K562 (cell line): ENCODE measurements around the gene THBS2. TPM values are rescaled to one million over a fixed set of nuclear protein-coding genes. Genes with fewer than 3 reads are reported as not detected.

ENCODE experiments used
- ATAC-seq: fragments of 200-7000 bp; cut with Tn5 transposase; 3 replicates; pipeline ENCODE4 v1.9.1; 2020; ENCODE audit warnings: moderate library complexity
- BruUV-seq: library from RNA; stranded (reverse); fragments of 400-500 nt; replicated peaks from 2 replicates; lab custom pipeline; 2021; lab: Mats Ljungman, UMichigan
- CTCF ChIA-PET: fragments of 300-600 bp; formaldehyde crosslinking; extraction: SDS; loops from one replicate; lab custom pipeline; 2021; ENCODE audit warnings: low intra/inter-chr PET ratio; lab: Yijun Ruan, JAX
- POLR2A ChIA-PET: fragments of 300-600, 350-650 bp; sonication (Branson Sonifier 250); formaldehyde crosslinking; extraction: SDS; loops from one replicate; lab custom pipeline; 2021; ENCODE audit warnings: antibody characterized with exemption, inconsistent platforms; lab: Yijun Ruan, JAX
- DNase-seq, 4 experiments: peaks; one replicate each; pipeline versions ENCODE4 v3.0.0 to v3.0.0-alpha.2; 2011 to 2018; ENCODE audit warnings: low spot score in 3 of 4, mixed read lengths in 3 of 4; ENCODE audit errors: extremely low read depth in 1 of 4
- FAIRE-seq: peaks from 2 replicates; lab custom pipeline; 2011; peaks lifted over from hg19 to GRCh38; lab: Jason Lieb, UNC
- H2AFZ ChIP-seq: 2 replicates; pipeline ENCODE4 v1.6.0; 2011; ENCODE audit warnings: low read depth, low read length, control low read depth, inconsistent platforms
- H3K27ac ChIP-seq: fragments of 200-600 bp; 3 replicates; pipeline ENCODE4 v1.8.0; 2011; ENCODE audit warnings: low read depth, mild to moderate bottlenecking, control low read depth, inconsistent platforms, low read length, moderate library complexity, mixed read lengths; ENCODE audit errors: extremely low read depth
- H3K27me3 ChIP-seq, 2 experiments: fragments of 300-600 bp in 1 of 2; 2 replicates in 1 of 2; 3 replicates in 1 of 2; pipeline versions ENCODE4 v1.6.0 to v1.8.0; 2011; ENCODE audit warnings: inconsistent platforms in 2 of 2, low read length in 2 of 2, mild to moderate bottlenecking in 1 of 2, mixed read lengths in 1 of 2, moderate library complexity in 1 of 2; ENCODE audit not compliant: control insufficient read depth in 2 of 2, insufficient read depth in 2 of 2
- H3K36me3 ChIP-seq: fragments of 300-600 bp; 3 replicates; pipeline ENCODE4 v1.8.0; 2011; ENCODE audit warnings: mild to moderate bottlenecking, low read length, inconsistent platforms; ENCODE audit not compliant: control insufficient read depth, insufficient read depth
- H3K4me1 ChIP-seq, 2 experiments: fragments of 200-600 bp in 1 of 2; replicated peaks in 1 of 2; 2 replicates in 1 of 2; 3 replicates in 1 of 2; pipeline versions ENCODE4 v1.5.1 to v1.8.0; 2011; ENCODE audit warnings: inconsistent platforms in 2 of 2, low read length in 2 of 2, mild to moderate bottlenecking in 1 of 2, mixed read lengths in 1 of 2, moderate library complexity in 1 of 2; ENCODE audit not compliant: control insufficient read depth in 2 of 2, insufficient read depth in 2 of 2
- H3K4me2 ChIP-seq: 2 replicates; pipeline ENCODE4 v1.6.1; 2011; ENCODE audit warnings: low read length, control low read depth, inconsistent platforms, mixed read lengths; ENCODE audit not compliant: insufficient read depth
- H3K4me3 ChIP-seq: fragments of 200-600 bp; sonication (generic), shearing (Covaris generic); 2 replicates; pipeline ENCODE4 v1.5.1; 2016; ENCODE audit warnings: control low read depth, inconsistent platforms
- H3K79me2 ChIP-seq: fragments of 200-600 bp; 3 replicates; pipeline ENCODE4 v1.8.0; 2011; ENCODE audit warnings: low read length, inconsistent platforms; ENCODE audit not compliant: control insufficient read depth, insufficient read depth
- H3K9ac ChIP-seq, 2 experiments: 2 replicates each; pipeline versions ENCODE4 v1.6.0 to v1.6.1; 2011; ENCODE audit warnings: low read depth in 2 of 2, low read length in 2 of 2, control low read depth in 1 of 2, inconsistent platforms in 1 of 2, mild to moderate bottlenecking in 1 of 2, mixed read lengths in 1 of 2; ENCODE audit not compliant: insufficient read depth in 1 of 2
- H3K9me1 ChIP-seq: one replicate; pipeline ENCODE4 v1.6.0; 2011; ENCODE audit warnings: inconsistent platforms, mild to moderate bottlenecking, low read length, moderate library complexity; ENCODE audit not compliant: control insufficient read depth, insufficient read depth
- H3K9me3 ChIP-seq: replicated peaks from 2 replicates; pipeline ENCODE4 v1.5.1; 2011; ENCODE audit warnings: low read depth, low read length, inconsistent platforms; ENCODE audit not compliant: control insufficient read depth, insufficient read depth
- H4K20me1 ChIP-seq: replicated peaks from 2 replicates; pipeline ENCODE4 v1.6.1; 2011; ENCODE audit warnings: low read length, inconsistent platforms, mixed read lengths; ENCODE audit not compliant: control insufficient read depth, insufficient read depth
- ARID1B ChIP-seq: fragments of 450-650 bp; IDR thresholded peaks from 2 replicates; pipeline ENCODE4 v1.6.1; 2016; ENCODE audit warnings: antibody characterized with exemption, mild to moderate bottlenecking, inconsistent platforms
- BRCA1 ChIP-seq, 2 experiments: fragments of 450-650 bp in 1 of 2; sonication (generic) in 1 of 2; formaldehyde crosslinking in 1 of 2; IDR thresholded peaks; 2 replicates each; pipeline versions ENCODE4 v1.5.0 to v1.6.1; 2017 to 2020; ENCODE audit warnings: mild to moderate bottlenecking in 1 of 2, missing genetic modification reagents in 1 of 2
- CCNT2 ChIP-seq: IDR thresholded peaks from 2 replicates; pipeline ENCODE4 v1.6.1; 2011; ENCODE audit warnings: borderline replicate concordance, low read depth, mild to moderate bottlenecking, moderate library complexity, mixed read lengths, low read length; ENCODE audit not compliant: insufficient read length; ENCODE audit errors: extremely low read depth
- ETV6 ChIP-seq, 3 experiments: fragments of 150-350 bp in 1 of 3; sonication (generic) in 1 of 3; formaldehyde crosslinking in 1 of 3; IDR thresholded peaks; 2 replicates each; pipeline versions ENCODE4 v1.6.1 to v1.8.0; 2014 to 2022; ENCODE audit warnings: borderline replicate concordance in 2 of 3, low read depth in 2 of 3, antibody characterized with exemption in 1 of 3, low read length in 1 of 3, mild to moderate bottlenecking in 1 of 3, missing genetic modification reagents in 1 of 3
- HEY1 ChIP-seq: fragments of 250-450 bp; sonication (Bioruptor Pico); IDR thresholded peaks from 2 replicates; pipeline ENCODE4 v1.5.0; 2020; ENCODE audit warnings: mild to moderate bottlenecking, moderate library complexity, borderline replicate concordance
- HNRNPLL ChIP-seq: fragments of 200-400 bp; formaldehyde crosslinking; IDR thresholded peaks from 2 replicates; pipeline ENCODE4 v1.6.1; 2017; ENCODE audit warnings: low read length, low read depth, mild to moderate bottlenecking; ENCODE audit not compliant: poor library complexity, severe bottlenecking
- NR2C2 ChIP-seq, 2 experiments: fragments of 200-800 bp in 1 of 2; sonication (Bioruptor generic) in 1 of 2; sonication (generic) in 1 of 2; formaldehyde crosslinking in 1 of 2; IDR thresholded peaks; 2 replicates each; pipeline versions ENCODE4 v1.6.1 to v1.8.0; 2016 to 2022; ENCODE audit warnings: mild to moderate bottlenecking in 1 of 2, missing compliant biosample characterization in 1 of 2, missing genetic modification characterization in 1 of 2, missing genetic modification reagents in 1 of 2
- PHB2 ChIP-seq: fragments of 450-650 bp; IDR thresholded peaks from 2 replicates; pipeline ENCODE4 v1.6.1; 2017; ENCODE audit warnings: low read depth
- POLR2AphosphoS2 ChIP-seq: IDR thresholded peaks from 2 replicates; pipeline ENCODE4 v1.6.1; 2012; ENCODE audit warnings: low read length, improper control_type of control experiment
- POU5F1 ChIP-seq: fragments of 150-350 bp; IDR thresholded peaks from 2 replicates; pipeline ENCODE4 v1.6.1; 2014; ENCODE audit warnings: borderline replicate concordance, low read length, low read depth, mild to moderate bottlenecking; ENCODE audit not compliant: partially characterized antibody
- WGBS: fragments of 100-300 bp; shearing (Covaris generic); methylation state at CpG from one replicate; pipeline ENCODE4 v1.1.6; 2016; ENCODE audit warnings: low coverage, mixed read lengths; ENCODE audit not compliant: insufficient coverage; ENCODE audit errors: missing lambda C conversion rate; 5-methylcytosine and 5-hydroxymethylcytosine counted together
- in situ Hi-C: fragments of 300-500 bp; cut with MboI; formaldehyde crosslinking; loops from 4 replicates; pipeline ENCODE4 v1.15.0; 2018; ENCODE audit warnings: inconsistent platforms, mixed read lengths
- intact Hi-C: fragments of 100-400 bp; cut with micrococcal nuclease; formaldehyde crosslinking; loops from 2 replicates; pipeline ENCODE4 v1.14.2; 2022
- polyA plus RNA-seq, 8 experiments: library from polyadenylated mRNA; depleted of rRNA in 4 of 8; stranded (reverse) in 5 of 8; unstranded in 3 of 8; fragments of >200 nt; fragmentation: Nextera tagmentation in 2 of 8; fragmentation: Illumina TruSeq in 1 of 8; extraction: Ambion mirVana in 2 of 8; extraction: Trizol in 1 of 8; gene quantifications; 2 replicates each; pipeline versions ENCODE4 v1.2.1 to v1.2.3, GENCODE V29; 2011 to 2014; ENCODE audit warnings: inconsistent platforms in 1 of 8, missing spikeins in 1 of 8
- total RNA-seq, 7 experiments: library from RNA; depleted of rRNA in 6 of 7; stranded (reverse); fragments of >200 nt in 6 of 7; fragmentation: Illumina TruSeq in 2 of 7; extraction: Trizol in 2 of 7; gene quantifications; 2 replicates each; pipeline versions ENCODE4 v1.2.1 to v1.2.3, GENCODE V29; 2011 to 2021; ENCODE audit warnings: low replicate concordance in 1 of 7

THBS2 gene
- total and polyA plus RNA-seq, 9 of the 15 experiments (the other 6 are each of a cell fraction or from before 2014, with no cell fraction given) = 0.03 to 0.11 (median 0.03) TPM; not detected in 6

GRCh38 chr6:169230946-169231789, 22.5 kb downstream of the THBS2 start:
- FAIRE-seq = no peak

More at GRCh38 chr6:169230946-169231789, 22.5 kb downstream of the THBS2 start:
- Histone ChIP-seq H3K4me3 (no peak overlapping the region), H3K9ac (0 out of 4 replicates have a peak overlapping the region, but pooled peaks of 1 of the 2 experiments have one; percentile 9), H3K36me3 (no peaks in the 10 kb centered on the region), H3K4me1 (peaks cover 0 to 7% of the 10 kb centered on the region in 2 experiments; a peak in 1 of 5 replicates), H3K27me3 (peaks cover 21 to 70% of the 10 kb centered on the region in 2 experiments)
- no TSS peak for BruUV-seq
- in situ Hi-C loops = no loop called here
- 13% methylated on average over 32 of the region's 33 CpGs for WGBS
- intact Hi-C loops = no loop called here
- TF ChIP-seq ETV6 (IDR thresholded peaks at IDR 0.05; ENCODE audit: borderline replicate concordance in 1 of 2, low read depth in 2 of 2, low read length in 1 of 2) (no peak), ETV6 (CRISPR knock-in tag; IDR thresholded peaks at IDR 0.05; ENCODE audit: borderline replicate concordance) (no peak), NR2C2 (CRISPR knock-in tag; IDR thresholded peaks at IDR 0.05) (no peak), NR2C2 (tag; IDR thresholded peaks at IDR 0.05) (no peak), HNRNPLL (no peak), POU5F1 (no peak), BRCA1 (IDR thresholded peaks at IDR 0.05) (no peak), BRCA1 (CRISPR knock-in tag; IDR thresholded peaks at IDR 0.05) (no peak), HEY1 (CRISPR knock-in tag) (no peak), POLR2AphosphoS2 (no peak), CCNT2 (no peak), ARID1B (no peak), PHB2 (no peak)
- TF ChIP-seq, all 486 proteins: peak for 0
- Histone ChIP-seq H3K27ac (no peak overlapping the region), H3K9me1 (no peaks in the 10 kb centered on the region), H4K20me1 (no peaks in the 10 kb centered on the region), H3K4me2 (no peak overlapping the region), H3K79me2 (no peaks in the 10 kb centered on the region), H2AFZ (no peak overlapping the region), H3K9me3 (peaks cover 2% of the 10 kb centered on the region)
- DNase-seq (no peak), ATAC-seq (no peak)
- POLR2A ChIA-PET = no interaction called here
- CTCF ChIA-PET = no interaction called here
